HG03469 (cell line): ENCODE measurements around the gene ITPKA.

ENCODE experiments used
- ATAC-seq: cut with Tn5 transposase; IDR thresholded peaks from one replicate; pipeline ENCODE4 v1.9.1; 2021; ENCODE audit warnings: mild to moderate bottlenecking, moderate library complexity, moderate number of reproducible peaks; ENCODE audit not compliant: unreplicated experiment

ITPKA gene

GRCh38 chr15:41507820-41508290, 14.2 kb downstream of the ITPKA start:
- no peak for ATAC-seq

- no peak for ATAC-seq
Observed at GRCh38 chr15:41510728-41511127, 17.1 kb downstream of the ITPKA start.

- ATAC-seq: no peak
Observed at GRCh38 chr15:41511331-41511898, 17.7 kb downstream of the ITPKA start.

GRCh38 chr15:41511899-41512369, 18.3 kb downstream of the ITPKA start:
- ATAC-seq: no peak

GRCh38 chr15:41512512-41512939, 18.9 kb downstream of the ITPKA start:
- ATAC-seq: no peak

- ATAC-seq: no peak
Observed at GRCh38 chr15:41512940-41513505, 19.3 kb downstream of the ITPKA start.

- ATAC-seq: no peak
Observed at GRCh38 chr15:41513506-41514227, 20.0 kb downstream of the ITPKA start, which contains the start of gene LTK. Gene LTK (minus strand): TSS chr15:41513827. CDS start chr15:41513709, 118 bp downstream.

- no peak for ATAC-seq
Observed at GRCh38 chr15:41517895-41518449, 24.3 kb downstream of the ITPKA start.

GRCh38 chr15:41520636-41521035, 27.0 kb downstream of the ITPKA start:
- ATAC-seq: no peak

GRCh38 chr15:41521614-41522013, 27.9 kb downstream of the ITPKA start:
- ATAC-seq: no peak

GRCh38 chr15:41523097-41523496, 29.4 kb downstream of the ITPKA start:
- no peak for ATAC-seq

GRCh38 chr15:41530363-41530956, 36.8 kb downstream of the ITPKA start:
- ATAC-seq: no peak

- ATAC-seq: no peak
Observed at GRCh38 chr15:41535544-41535943, 41.9 kb downstream of the ITPKA start.

GRCh38 chr15:41536866-41537265, 43.2 kb downstream of the ITPKA start:
- ATAC-seq: no peak

GRCh38 chr15:41543521-41543870, 49.8 kb downstream of the ITPKA start:
- no peak for ATAC-seq

GRCh38 chr15:41544650-41545015, 51.0 kb downstream of the ITPKA start:
- ATAC-seq: no peak

- ATAC-seq: no peak
Observed at GRCh38 chr15:41545218-41545617, 51.5 kb downstream of the ITPKA start.

GRCh38 chr15:41546851-41547786, 53.4 kb downstream of the ITPKA start:
- no peak for ATAC-seq

GRCh38 chr15:41550066-41550775, 56.5 kb downstream of the ITPKA start:
- ATAC-seq: no peak
